ENCODE measurements around the gene PRDM8. TPM values are rescaled to one million over a fixed set of nuclear protein-coding genes. Genes with fewer than 3 reads are reported as not detected.

PRDM8 gene
- total and polyA plus RNA-seq, 4 donors = 8.8 to 49.6 (median 27.2) TPM

- H3K36me3 ChIP-seq (ENCODE audit: control insufficient read depth, insufficient read depth, low read length) = no peaks in the 10 kb centered on the region
- WGBS (ENCODE audit: insufficient coverage) = no CpG with 5 or more reads among the region's 3 CpGs
- peaks cover 27% of the 10 kb centered on the region for H3K27me3 ChIP-seq (ENCODE audit: control insufficient read depth, insufficient read depth, low read length)
- peaks cover 7% of the 10 kb centered on the region for H3K9me3 ChIP-seq (ENCODE audit: control insufficient read depth, insufficient read depth, low read length)
- DNase-seq (ENCODE audit: low read depth in 4 of 6, low spot score in 6 of 6) = no peak
- peaks cover 25% of the 10 kb centered on the region for H3K4me1 ChIP-seq (ENCODE audit: control insufficient read depth, insufficient read depth, low read length)
- no peak overlapping the region for H3K4me3 ChIP-seq (ENCODE audit: low read depth, low read length)
- no peak overlapping the region for H3K27ac ChIP-seq (ENCODE audit: low read depth, low read length)
Observed at GRCh38 chr4:80180743-80181142, 16.6 kb upstream of the PRDM8 start.

- DNase-seq (ENCODE audit: low read depth in 4 of 6, low spot score in 6 of 6) = peak in 2 of 6 donors; percentile 73 to 79
Observed at GRCh38 chr4:80182237-80182866, 15.0 kb upstream of the PRDM8 start.

GRCh38 chr4:80183250-80184052 lies 13.9 kb upstream of the PRDM8 start:
- Histone ChIP-seq H3K9me3 (ENCODE audit: control insufficient read depth, insufficient read depth, low read length) (peaks cover 7% of the 10 kb centered on the region), H3K36me3 (ENCODE audit: control insufficient read depth, insufficient read depth, low read length) (peaks cover under 1% of the 10 kb centered on the region), H3K27me3 (ENCODE audit: control insufficient read depth, insufficient read depth, low read length) (peaks cover 54% of the 10 kb centered on the region), H3K27ac (ENCODE audit: low read depth, low read length) (peak overlapping the region; percentile 33), H3K4me3 (ENCODE audit: low read depth, low read length) (peak overlapping the region; percentile 68), H3K4me1 (ENCODE audit: control insufficient read depth, insufficient read depth, low read length) (peaks cover 39% of the 10 kb centered on the region)
- DNase-seq (ENCODE audit: low read depth in 4 of 6, low spot score in 6 of 6) = peak in 2 of 6 donors; percentile 73 to 81
- WGBS (ENCODE audit: insufficient coverage) = under 1% methylated on average over 52 of the region's 54 CpGs

More at GRCh38 chr4:80182237-80182866, 15.0 kb upstream of the PRDM8 start:
- H3K4me3 ChIP-seq (ENCODE audit: low read depth, low read length) = no peak overlapping the region
- 14% methylated on average over 8 of the region's 10 CpGs for WGBS (ENCODE audit: insufficient coverage)
- H3K27me3 ChIP-seq (ENCODE audit: control insufficient read depth, insufficient read depth, low read length) = peaks cover 43% of the 10 kb centered on the region
- no peak overlapping the region for H3K27ac ChIP-seq (ENCODE audit: low read depth, low read length)
- peaks cover 35% of the 10 kb centered on the region for H3K4me1 ChIP-seq (ENCODE audit: control insufficient read depth, insufficient read depth, low read length)
- no peaks in the 10 kb centered on the region for H3K36me3 ChIP-seq (ENCODE audit: control insufficient read depth, insufficient read depth, low read length)
- H3K9me3 ChIP-seq (ENCODE audit: control insufficient read depth, insufficient read depth, low read length) = peaks cover 7% of the 10 kb centered on the region

GRCh38 chr4:80184053-80184824 lies 13.1 kb upstream of the PRDM8 start:
- H3K27ac ChIP-seq (ENCODE audit: low read depth, low read length) = peak overlapping the region; percentile 74
- peak overlapping the region; percentile 68 for H3K4me3 ChIP-seq (ENCODE audit: low read depth, low read length)
- peaks cover 8% of the 10 kb centered on the region for H3K36me3 ChIP-seq (ENCODE audit: control insufficient read depth, insufficient read depth, low read length)
- H3K27me3 ChIP-seq (ENCODE audit: control insufficient read depth, insufficient read depth, low read length) = peaks cover 62% of the 10 kb centered on the region
- H3K4me1 ChIP-seq (ENCODE audit: control insufficient read depth, insufficient read depth, low read length) = peaks cover 46% of the 10 kb centered on the region
- H3K9me3 ChIP-seq (ENCODE audit: control insufficient read depth, insufficient read depth, low read length) = peaks cover 3% of the 10 kb centered on the region
- DNase-seq (ENCODE audit: low read depth in 4 of 6, low spot score in 6 of 6) = peak in 3 of 6 donors; percentile 80 to 94 (median 87)
- WGBS (ENCODE audit: insufficient coverage) = 0% methylated on average over 34 of the region's 46 CpGs

GRCh38 chr4:80184825-80185756 lies 12.2 kb upstream of the PRDM8 start:
- no peaks in the 10 kb centered on the region for H3K9me3 ChIP-seq (ENCODE audit: control insufficient read depth, insufficient read depth, low read length)
- peak overlapping the region; percentile 68 for H3K4me3 ChIP-seq (ENCODE audit: low read depth, low read length)
- H3K36me3 ChIP-seq (ENCODE audit: control insufficient read depth, insufficient read depth, low read length) = peaks cover 9% of the 10 kb centered on the region
- H3K27ac ChIP-seq (ENCODE audit: low read depth, low read length) = peak overlapping the region; percentile 74
- peaks cover 71% of the 10 kb centered on the region for H3K27me3 ChIP-seq (ENCODE audit: control insufficient read depth, insufficient read depth, low read length)
- H3K4me1 ChIP-seq (ENCODE audit: control insufficient read depth, insufficient read depth, low read length) = peaks cover 54% of the 10 kb centered on the region
- under 1% methylated on average over 36 of the region's 42 CpGs for WGBS (ENCODE audit: insufficient coverage)
- peak in 2 of 6 donors; percentile 76 to 84 for DNase-seq (ENCODE audit: low read depth in 4 of 6, low spot score in 6 of 6)

GRCh38 chr4:80185787-80186548 lies 11.3 kb upstream of the PRDM8 start:
- peak in 2 of 6 donors; percentile 61 to 72 for DNase-seq (ENCODE audit: low read depth in 4 of 6, low spot score in 6 of 6)
- Histone ChIP-seq H3K9me3 (ENCODE audit: control insufficient read depth, insufficient read depth, low read length) (no peaks in the 10 kb centered on the region), H3K36me3 (ENCODE audit: control insufficient read depth, insufficient read depth, low read length) (peaks cover 11% of the 10 kb centered on the region), H3K4me3 (ENCODE audit: low read depth, low read length) (peak overlapping the region; percentile 68), H3K27me3 (ENCODE audit: control insufficient read depth, insufficient read depth, low read length) (peaks cover 79% of the 10 kb centered on the region), H3K27ac (ENCODE audit: low read depth, low read length) (peak overlapping the region; percentile 74), H3K4me1 (ENCODE audit: control insufficient read depth, insufficient read depth, low read length) (peaks cover 58% of the 10 kb centered on the region)
- 7% methylated on average over 20 of the region's 23 CpGs for WGBS (ENCODE audit: insufficient coverage)

- 10% methylated on average over 2 of the region's 5 CpGs for WGBS (ENCODE audit: insufficient coverage)
- Histone ChIP-seq H3K36me3 (ENCODE audit: control insufficient read depth, insufficient read depth, low read length) (peaks cover 11% of the 10 kb centered on the region), H3K9me3 (ENCODE audit: control insufficient read depth, insufficient read depth, low read length) (no peaks in the 10 kb centered on the region), H3K4me1 (ENCODE audit: control insufficient read depth, insufficient read depth, low read length) (peaks cover 58% of the 10 kb centered on the region), H3K4me3 (ENCODE audit: low read depth, low read length) (peak overlapping the region; percentile 68), H3K27me3 (ENCODE audit: control insufficient read depth, insufficient read depth, low read length) (peaks cover 81% of the 10 kb centered on the region), H3K27ac (ENCODE audit: low read depth, low read length) (peak overlapping the region; percentile 74)
- peak in 2 of 6 donors; percentile 74 to 85 for DNase-seq (ENCODE audit: low read depth in 4 of 6, low spot score in 6 of 6)
Observed at GRCh38 chr4:80186676-80187075, 10.6 kb upstream of the PRDM8 start.

GRCh38 chr4:80187677-80188076 lies 9.6 kb upstream of the PRDM8 start:
- no peaks in the 10 kb centered on the region for H3K9me3 ChIP-seq (ENCODE audit: control insufficient read depth, insufficient read depth, low read length)
- H3K27ac ChIP-seq (ENCODE audit: low read depth, low read length) = no peak overlapping the region
- peaks cover 88% of the 10 kb centered on the region for H3K27me3 ChIP-seq (ENCODE audit: control insufficient read depth, insufficient read depth, low read length)
- peaks cover 58% of the 10 kb centered on the region for H3K4me1 ChIP-seq (ENCODE audit: control insufficient read depth, insufficient read depth, low read length)
- H3K36me3 ChIP-seq (ENCODE audit: control insufficient read depth, insufficient read depth, low read length) = peaks cover 11% of the 10 kb centered on the region
- peak in 1 of 6 donors; percentile 18 for DNase-seq (ENCODE audit: low read depth in 4 of 6, low spot score in 6 of 6)
- H3K4me3 ChIP-seq (ENCODE audit: low read depth, low read length) = no peak overlapping the region
- 63% methylated on average over 4 of the region's 4 CpGs for whole genome bisulfite sequencing (ENCODE audit: insufficient coverage)

Measured in spinal cord (tissue), 10 donors.